Hepatocyte (in vitro differentiated cells): ENCODE measurements around the gene MAN1C1.

Experiments
- EZH2 ChIP-seq: fragments of 200-600 bp; sonication (generic); IDR thresholded peaks from 2 replicates; pipeline ENCODE4 v1.6.1; 2016; ENCODE audit warnings: antibody characterized with exemption, mild to moderate bottlenecking, borderline replicate concordance
- EZH2phosphoT487 ChIP-seq: fragments of 200-600 bp; sonication (generic); IDR thresholded peaks from one replicate; pipeline ENCODE4 v1.6.1; 2018; ENCODE audit warnings: antibody characterized with exemption, mild to moderate bottlenecking, low read depth, moderate library complexity; ENCODE audit not compliant: unreplicated experiment, severe bottlenecking
- TF ChIP-seq, protein P1 (sequence below): fragments of 200-600 bp; sonication (generic); IDR thresholded peaks from 2 replicates; pipeline ENCODE4 v1.5.1; 2016; ENCODE audit warnings: antibody characterized with exemption, mild to moderate bottlenecking; ENCODE audit not compliant: poor library complexity

DNA sequence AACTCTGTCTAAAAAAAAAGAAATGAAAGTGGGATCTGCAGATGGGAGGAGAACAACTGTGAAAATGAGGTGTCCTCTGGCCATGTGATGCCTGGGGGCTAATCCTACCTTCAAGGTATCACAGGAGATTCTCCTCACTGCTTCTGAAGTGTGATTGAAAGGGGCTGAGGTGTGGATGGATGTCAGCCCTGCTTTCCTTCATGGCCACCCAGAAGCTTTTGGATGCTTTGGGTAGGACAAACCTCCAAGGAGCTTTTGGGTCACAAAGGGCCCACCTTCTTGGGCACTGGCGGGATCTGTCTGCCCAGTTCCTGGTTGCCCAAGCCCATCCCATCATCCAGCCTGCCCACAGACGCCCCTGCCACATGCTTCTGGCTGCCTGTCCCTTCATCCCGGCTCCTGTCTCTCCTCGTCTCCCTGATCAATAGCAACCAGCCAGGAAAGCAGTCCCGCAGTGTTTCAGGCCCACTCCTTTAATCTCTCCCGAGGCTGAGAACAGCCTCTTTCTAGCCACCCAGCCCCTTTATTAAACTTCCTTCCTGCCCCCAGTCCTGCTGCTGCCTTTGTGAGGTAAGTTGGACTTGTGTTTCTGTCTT, 87.2 kb downstream of the MAN1C1 start:
- TF ChIP-seq, protein P1, sequence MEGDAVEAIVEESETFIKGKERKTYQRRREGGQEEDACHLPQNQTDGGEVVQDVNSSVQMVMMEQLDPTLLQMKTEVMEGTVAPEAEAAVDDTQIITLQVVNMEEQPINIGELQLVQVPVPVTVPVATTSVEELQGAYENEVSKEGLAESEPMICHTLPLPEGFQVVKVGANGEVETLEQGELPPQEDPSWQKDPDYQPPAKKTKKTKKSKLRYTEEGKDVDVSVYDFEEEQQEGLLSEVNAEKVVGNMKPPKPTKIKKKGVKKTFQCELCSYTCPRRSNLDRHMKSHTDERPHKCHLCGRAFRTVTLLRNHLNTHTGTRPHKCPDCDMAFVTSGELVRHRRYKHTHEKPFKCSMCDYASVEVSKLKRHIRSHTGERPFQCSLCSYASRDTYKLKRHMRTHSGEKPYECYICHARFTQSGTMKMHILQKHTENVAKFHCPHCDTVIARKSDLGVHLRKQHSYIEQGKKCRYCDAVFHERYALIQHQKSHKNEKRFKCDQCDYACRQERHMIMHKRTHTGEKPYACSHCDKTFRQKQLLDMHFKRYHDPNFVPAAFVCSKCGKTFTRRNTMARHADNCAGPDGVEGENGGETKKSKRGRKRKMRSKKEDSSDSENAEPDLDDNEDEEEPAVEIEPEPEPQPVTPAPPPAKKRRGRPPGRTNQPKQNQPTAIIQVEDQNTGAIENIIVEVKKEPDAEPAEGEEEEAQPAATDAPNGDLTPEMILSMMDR: no peak
- TF ChIP-seq EZH2 (no peak), EZH2phosphoT487 (no peak)
